Right forelimb (tissue), 1 donor: ENCODE data around the gene CXCL10.

ENCODE experiments used
- DNase-seq: peaks from one replicate; pipeline ENCODE4 v3.0.0-alpha.2; 2018

The CXCL10 gene

GRCh38 chr4:75989846-75990528, 33.3 kb downstream of the CXCL10 start:
- no peak for DNase-seq

- no peak for DNase-seq
Measured at GRCh38 chr4:75985116-75985515, 38.2 kb downstream of the CXCL10 start.

GRCh38 chr4:75980576-75980975, 42.7 kb downstream of the CXCL10 start:
- DNase-seq, result no peak

GRCh38 chr4:75976177-75976576, 47.1 kb downstream of the CXCL10 start:
- DNase-seq, result no peak

DNA sequence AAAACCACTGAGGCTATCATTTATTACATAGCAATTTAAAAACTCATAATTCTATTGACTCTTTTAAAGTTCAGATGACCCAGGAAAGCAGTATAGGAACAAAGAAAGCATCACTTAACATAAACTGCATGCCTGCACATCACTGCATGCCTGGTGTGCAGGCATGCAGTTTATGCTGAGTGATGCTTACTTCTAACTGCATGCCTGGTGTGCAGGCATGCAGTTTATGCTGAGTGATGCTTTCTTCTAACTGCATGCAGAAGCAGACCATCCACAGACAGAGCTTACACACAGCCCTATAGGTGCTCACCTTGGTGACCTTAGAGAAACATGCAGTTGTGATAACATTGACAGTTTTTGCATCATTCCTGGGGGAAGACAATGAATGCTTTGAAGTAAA, 49.5 kb downstream of the CXCL10 start:
- no peak for DNase-seq
